ENCODE results near the gene ZNF586. TPM values are rescaled to one million over a fixed set of nuclear protein-coding genes. Genes with fewer than 3 reads are reported as not detected.
A peak's percentile ranks its signal among the peaks of the same experiment; 100 is the strongest.
"Not testable (repeated sequence)": the region's sequence is repeated elsewhere in the genome, so short reads cannot be mapped to it uniquely, and the experiment has no call there.

The ZNF586 gene
- total RNA-seq, 2 donors from 2014 or later = 18.5 to 20.0 TPM

GRCh38 chr19:57819475-57820148, 50.1 kb downstream of the ZNF586 start:
- peak; percentile 91 to 92 for ATAC-seq (replicated peaks in 1 of 2)
- Mint-ChIP-seq H3K9me3 (no peaks in the 10 kb centered on the region), H3K27me3 (ENCODE audit: low read depth) (no peaks in the 10 kb centered on the region), H3K27ac (peak overlapping the region; percentile 96), H3K4me1 (ENCODE audit: low read depth) (peaks cover 77% of the 10 kb centered on the region), H3K36me3 (ENCODE audit: insufficient read depth in 2 of 2) (peaks cover 15 to 21% of the 10 kb centered on the region in 2 donors), H3K4me3 (peak overlapping the region; percentile 97)
- peak; percentile 82 to 88 for DNase-seq

GRCh38 chr19:57820599-57820998, 51.1 kb downstream of the ZNF586 start:
- no peaks in the 10 kb centered on the region for H3K9me3 Mint-ChIP-seq
- DNase-seq = no peak
- peaks cover 68% of the 10 kb centered on the region for H3K4me1 Mint-ChIP-seq (ENCODE audit: low read depth)
- no peaks in the 10 kb centered on the region for H3K27me3 Mint-ChIP-seq (ENCODE audit: low read depth)
- ATAC-seq (replicated peaks in 1 of 2) = no peak
- peaks cover 12 to 21% of the 10 kb centered on the region in 2 donors for H3K36me3 Mint-ChIP-seq (ENCODE audit: insufficient read depth in 2 of 2)
- H3K27ac Mint-ChIP-seq = peak overlapping the region; percentile 96
- H3K4me3 Mint-ChIP-seq = peak overlapping the region; percentile 97

GRCh38 chr19:57821095-57821494, 51.6 kb downstream of the ZNF586 start:
- not testable (repeated sequence) for DNase-seq; H3K27me3 Mint-ChIP-seq (ENCODE audit: low read depth); ATAC-seq (replicated peaks in 1 of 2); H3K9me3 Mint-ChIP-seq
- H3K4me1 Mint-ChIP-seq (ENCODE audit: low read depth) = peaks cover 68% of the 10 kb centered on the region
- H3K4me3 Mint-ChIP-seq = peak overlapping the region; percentile 97
- H3K27ac Mint-ChIP-seq = peak overlapping the region; percentile 96
- H3K36me3 Mint-ChIP-seq (ENCODE audit: insufficient read depth in 2 of 2) = peaks cover 12 to 21% of the 10 kb centered on the region in 2 donors

GRCh38 chr19:57821501-57821900, 52.0 kb downstream of the ZNF586 start:
- not testable (repeated sequence) for H3K27me3 Mint-ChIP-seq (ENCODE audit: low read depth); DNase-seq; H3K9me3 Mint-ChIP-seq; ATAC-seq (replicated peaks in 1 of 2)
- Mint-ChIP-seq H3K36me3 (ENCODE audit: insufficient read depth in 2 of 2) (peaks cover 12 to 21% of the 10 kb centered on the region in 2 donors), H3K27ac (peak overlapping the region; percentile 96), H3K4me3 (peak overlapping the region; percentile 97), H3K4me1 (ENCODE audit: low read depth) (peaks cover 66% of the 10 kb centered on the region)

GRCh38 chr19:57823155-57823554, 53.7 kb downstream of the ZNF586 start:
- H3K36me3 Mint-ChIP-seq (ENCODE audit: insufficient read depth in 2 of 2) = peaks cover 12 to 24% of the 10 kb centered on the region in 2 donors
- peak overlapping the region; percentile 84 for H3K27ac Mint-ChIP-seq
- not testable (repeated sequence) for H3K27me3 Mint-ChIP-seq (ENCODE audit: low read depth); DNase-seq; H3K9me3 Mint-ChIP-seq; ATAC-seq (replicated peaks in 1 of 2)
- peak overlapping the region in 1 of 2 donors; percentile 8 for H3K4me3 Mint-ChIP-seq
- H3K4me1 Mint-ChIP-seq (ENCODE audit: low read depth) = peaks cover 63% of the 10 kb centered on the region

- not testable (repeated sequence) for H3K9me3 Mint-ChIP-seq; H3K4me3 Mint-ChIP-seq; DNase-seq; ATAC-seq (replicated peaks in 1 of 2); H3K27me3 Mint-ChIP-seq (ENCODE audit: low read depth)
- H3K4me1 Mint-ChIP-seq (ENCODE audit: low read depth) = peaks cover 58% of the 10 kb centered on the region
- H3K36me3 Mint-ChIP-seq (ENCODE audit: insufficient read depth in 2 of 2) = peaks cover 12 to 24% of the 10 kb centered on the region in 2 donors
- H3K27ac Mint-ChIP-seq = peak overlapping the region; percentile 84
Observed at GRCh38 chr19:57823608-57824007, 54.1 kb downstream of the ZNF586 start.

- ATAC-seq (replicated peaks in 1 of 2) = no peak
- Mint-ChIP-seq H3K36me3 (ENCODE audit: insufficient read depth in 2 of 2) (peaks cover 10 to 26% of the 10 kb centered on the region in 2 donors), H3K27ac (no peak overlapping the region), H3K27me3 (ENCODE audit: low read depth) (no peaks in the 10 kb centered on the region), H3K4me3 (no peak overlapping the region), H3K9me3 (no peaks in the 10 kb centered on the region), H3K4me1 (ENCODE audit: low read depth) (peaks cover 46% of the 10 kb centered on the region)
- DNase-seq = no peak
Observed at GRCh38 chr19:57825511-57825910, 56.0 kb downstream of the ZNF586 start.

- Mint-ChIP-seq H3K27ac (no peak overlapping the region), H3K9me3 (no peaks in the 10 kb centered on the region), H3K36me3 (ENCODE audit: insufficient read depth in 2 of 2) (peaks cover 5 to 14% of the 10 kb centered on the region in 2 donors), H3K4me1 (ENCODE audit: low read depth) (peaks cover 9% of the 10 kb centered on the region), H3K27me3 (ENCODE audit: low read depth) (no peaks in the 10 kb centered on the region), H3K4me3 (no peak overlapping the region)
- ATAC-seq (replicated peaks in 1 of 2) = no peak
- DNase-seq = no peak
Observed at GRCh38 chr19:57829316-57829715, 59.8 kb downstream of the ZNF586 start.

- DNase-seq (peak; percentile 21 to 37), ATAC-seq (replicated peaks in 1 of 2) (no peak)
- Mint-ChIP-seq H3K9me3 (no peaks in the 10 kb centered on the region), H3K27ac (peak within 1 kb of the TSS; percentile 3), H3K36me3 (ENCODE audit: insufficient read depth in 2 of 2) (peaks cover 5 to 14% of the 10 kb centered on the region in 2 donors), H3K27me3 (ENCODE audit: low read depth) (no peaks in the 10 kb centered on the region), H3K4me3 (no peak within 1 kb of the TSS), H3K4me1 (ENCODE audit: low read depth) (peaks cover 6% of the 10 kb centered on the region)
Observed at GRCh38 chr19:57830071-57830602, 60.7 kb downstream of the ZNF586 start, which contains the start of gene ZNF587B. ZNF587B (plus strand) TSS chr19:57830299; CDS start chr19:57830529, 230 bp downstream.

Other genes with a start within 250 kb of the ZNF586 start
- 1 to 10 TPM; 6.8 to 6.9 TPM for gene ZNF549, start 242.3 kb upstream of the ZNF586 start, total RNA-seq
- 10 to 100 TPM; 12.2 to 12.9 TPM for gene ZNF550, start 209.8 kb upstream of the ZNF586 start, total RNA-seq
- 1 to 10 TPM; 3.2 to 5.5 TPM for gene ZNF416, start 190.8 kb upstream of the ZNF586 start, total RNA-seq
- gene ZIK1, start 185.5 kb upstream of the ZNF586 start, total RNA-seq = 1 to 10 TPM; 5.1 to 9.0 TPM
- 1 to 10 TPM; 5.6 to 7.9 TPM for gene ZNF530, start 169.8 kb upstream of the ZNF586 start, total RNA-seq
- 10 to 100 TPM; 12.8 to 14.0 TPM for gene ZNF134, start 155.4 kb upstream of the ZNF586 start, total RNA-seq
- gene ZNF211, start 136.5 kb upstream of the ZNF586 start, total RNA-seq = 10 to 100 TPM; 13.5 to 18.2 TPM
- gene ZSCAN4, start 100.7 kb upstream of the ZNF586 start, total RNA-seq = not detected
- gene ZNF551, start 87.7 kb upstream of the ZNF586 start, total RNA-seq = 10 to 100 TPM in 1 of 2 donors, 1 to 10 TPM in 1; 7.3 to 12.2 TPM
- gene ZNF154, start 60.5 kb upstream of the ZNF586 start, total RNA-seq = 1 to 10 TPM; 4.3 to 5.3 TPM
- 10 to 100 TPM; 14.3 to 20.1 TPM for gene ZNF671, start 42.1 kb upstream of the ZNF586 start, total RNA-seq
- gene ZNF776, start 22.9 kb upstream of the ZNF586 start, total RNA-seq = 10 to 100 TPM; 13.4 to 14.1 TPM
- 1 to 10 TPM; 7.7 to 8.4 TPM for gene ZNF552, start 45.2 kb downstream of the ZNF586 start, total RNA-seq
- gene ZNF587B, start 60.6 kb downstream of the ZNF586 start, total RNA-seq = 10 to 100 TPM; 16.8 to 18.0 TPM
- 10 to 100 TPM; 31.5 to 32.5 TPM for gene ZNF587, start 80.2 kb downstream of the ZNF586 start, total RNA-seq
- gene ZNF814, start 119.4 kb downstream of the ZNF586 start, total RNA-seq = 10 to 100 TPM; 16.1 to 21.4 TPM
- gene ZNF417, start 146.9 kb downstream of the ZNF586 start, total RNA-seq = 10 to 100 TPM; 12.6 to 13.8 TPM
- 1 to 10 TPM; 3.4 to 8.0 TPM for gene ZNF418, start 165.7 kb downstream of the ZNF586 start, total RNA-seq
- gene ZNF256, start 178.0 kb downstream of the ZNF586 start, total RNA-seq = 10 to 100 TPM in 1 of 2 donors, 1 to 10 TPM in 1; 8.4 to 10.6 TPM
- 1 to 10 TPM in 1 of 2 donors, under 1 TPM in 1; 0.91 to 2.1 TPM for gene C19orf18, start 204.9 kb downstream of the ZNF586 start, total RNA-seq
- gene ZNF606, start 233.1 kb downstream of the ZNF586 start, total RNA-seq = 10 to 100 TPM; 13.1 to 13.8 TPM